Stimulated activated CD8-positive, alpha-beta memory T cell treated with anti-CD3 and anti-CD28 coated beads, Interleukin-7, amount 100 ng/mL, for 48 hours (primary cell): ENCODE data around the gene GRIN1.

Experiments
- DNase-seq, 2 donors: peaks; one replicate each; pipeline ENCODE4 v3.0.0-alpha.2; 2020; ENCODE audit warnings: low read depth in 1 of 2; ENCODE audit errors: extremely low read depth in 1 of 2

GRIN1 gene

DNA sequence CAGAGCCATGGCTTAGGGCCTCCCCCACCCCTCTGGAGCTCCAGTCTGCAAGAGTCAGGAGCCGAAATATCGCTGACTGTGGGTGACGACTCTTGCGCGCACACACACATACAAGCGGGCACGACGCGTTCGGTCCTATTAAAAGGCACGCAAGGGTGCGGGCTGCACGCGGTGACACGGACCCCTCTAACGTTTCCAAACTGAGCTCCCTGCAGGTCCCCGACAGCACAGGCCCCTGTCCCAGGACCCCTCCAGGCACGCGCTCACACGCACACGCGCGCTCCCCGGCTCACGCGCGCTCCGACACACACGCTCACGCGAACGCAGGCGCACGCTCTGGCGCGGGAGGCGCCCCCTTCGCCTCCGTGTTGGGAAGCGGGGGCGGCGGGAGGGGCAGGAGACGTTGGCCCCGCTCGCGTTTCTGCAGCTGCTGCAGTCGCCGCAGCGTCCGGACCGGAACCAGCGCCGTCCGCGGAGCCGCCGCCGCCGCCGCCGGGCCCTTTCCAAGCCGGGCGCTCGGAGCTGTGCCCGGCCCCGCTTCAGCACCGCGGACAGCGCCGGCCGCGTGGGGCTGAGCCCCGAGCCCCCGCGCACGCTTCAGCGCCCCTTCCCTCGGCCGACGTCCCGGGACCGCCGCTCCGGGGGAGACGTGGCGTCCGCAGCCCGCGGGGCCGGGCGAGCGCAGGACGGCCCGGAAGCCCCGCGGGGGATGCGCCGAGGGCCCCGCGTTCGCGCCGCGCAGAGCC, at the start of gene GRIN1:
GRIN1 (plus strand) TSS at position 433 of the 746 bp plus-strand sequence. CDS start 333 bp downstream, outside the sequence.
- no peak for DNase-seq

DNA sequence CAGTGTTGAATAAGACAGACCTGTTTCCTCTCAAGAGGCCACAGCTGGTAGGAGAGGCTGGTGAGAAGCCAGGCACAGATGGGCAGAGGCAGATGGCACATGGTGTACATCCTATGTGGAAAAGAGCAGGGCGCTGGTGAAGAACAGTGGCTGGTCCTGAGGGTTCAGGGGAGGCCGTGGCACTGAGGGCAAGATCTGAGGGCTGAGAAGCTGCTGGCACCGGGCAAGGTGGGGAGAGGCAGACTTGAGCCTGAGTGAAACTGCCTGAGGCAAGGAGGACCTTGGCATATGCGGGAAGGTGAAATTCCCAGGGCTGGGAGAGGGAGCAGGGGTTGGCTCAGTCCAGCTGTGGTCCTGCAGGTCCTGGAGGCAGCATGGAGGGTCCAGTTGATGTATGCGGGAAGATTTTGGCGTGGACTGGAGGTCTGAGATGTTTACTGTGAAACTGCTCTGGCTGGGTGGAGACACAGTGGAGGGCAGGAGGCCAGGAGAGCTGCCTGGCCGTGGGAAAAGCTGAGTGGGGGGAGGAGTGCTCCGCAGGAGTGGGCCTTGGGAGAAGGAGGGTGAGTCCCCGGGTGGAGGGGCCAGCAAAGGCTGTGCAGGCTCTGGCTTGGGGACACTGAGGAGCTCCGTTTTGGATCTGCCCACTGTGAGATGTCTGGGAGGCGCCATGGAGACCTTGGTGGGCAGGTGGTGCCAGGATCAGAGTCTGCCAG, 49.6 kb upstream of the GRIN1 start:
- no peak for DNase-seq

DNA sequence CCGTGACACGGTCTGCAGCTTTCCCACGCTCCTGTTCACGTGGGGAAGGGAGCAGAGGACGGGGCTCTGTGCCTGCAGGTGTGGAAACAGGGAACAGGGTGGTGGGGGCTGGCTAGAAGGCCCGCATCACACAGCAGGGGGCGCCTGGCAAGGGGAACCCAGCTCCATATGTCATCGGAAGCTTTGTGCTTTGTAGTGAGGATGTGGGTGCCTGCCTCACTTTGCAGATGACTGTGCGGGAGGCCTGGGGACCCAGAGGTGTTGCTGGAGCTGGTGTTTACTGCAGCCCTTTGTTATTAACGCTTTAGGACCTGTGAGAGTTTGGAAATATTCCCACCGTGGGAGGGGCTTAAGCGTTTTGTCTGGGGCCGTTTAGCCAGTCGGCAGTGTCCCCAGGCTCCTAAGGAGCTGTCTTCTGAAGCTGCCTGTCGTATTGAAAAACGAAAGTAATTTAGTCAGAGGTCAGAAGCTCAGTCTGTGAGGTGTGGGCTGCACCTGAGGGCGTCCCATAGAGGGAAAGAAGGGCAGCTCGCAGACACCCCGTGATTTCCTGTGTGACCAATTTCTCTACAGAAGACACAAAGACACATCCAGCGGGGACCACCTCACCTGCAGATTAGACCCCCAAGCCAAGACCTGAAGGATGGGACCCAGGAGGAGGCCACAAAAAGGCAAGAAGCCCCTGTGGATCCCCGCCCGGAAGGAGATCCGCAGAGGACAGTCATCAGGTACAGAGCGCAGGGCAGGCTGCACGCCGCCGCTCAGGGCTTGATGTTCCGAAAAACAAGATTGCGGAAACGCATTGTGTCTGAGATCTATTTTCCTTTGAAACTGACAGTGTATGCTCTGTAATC, 43.1 kb upstream of the GRIN1 start:
- DNase-seq, result peak; percentile 65 to 78

DNA sequence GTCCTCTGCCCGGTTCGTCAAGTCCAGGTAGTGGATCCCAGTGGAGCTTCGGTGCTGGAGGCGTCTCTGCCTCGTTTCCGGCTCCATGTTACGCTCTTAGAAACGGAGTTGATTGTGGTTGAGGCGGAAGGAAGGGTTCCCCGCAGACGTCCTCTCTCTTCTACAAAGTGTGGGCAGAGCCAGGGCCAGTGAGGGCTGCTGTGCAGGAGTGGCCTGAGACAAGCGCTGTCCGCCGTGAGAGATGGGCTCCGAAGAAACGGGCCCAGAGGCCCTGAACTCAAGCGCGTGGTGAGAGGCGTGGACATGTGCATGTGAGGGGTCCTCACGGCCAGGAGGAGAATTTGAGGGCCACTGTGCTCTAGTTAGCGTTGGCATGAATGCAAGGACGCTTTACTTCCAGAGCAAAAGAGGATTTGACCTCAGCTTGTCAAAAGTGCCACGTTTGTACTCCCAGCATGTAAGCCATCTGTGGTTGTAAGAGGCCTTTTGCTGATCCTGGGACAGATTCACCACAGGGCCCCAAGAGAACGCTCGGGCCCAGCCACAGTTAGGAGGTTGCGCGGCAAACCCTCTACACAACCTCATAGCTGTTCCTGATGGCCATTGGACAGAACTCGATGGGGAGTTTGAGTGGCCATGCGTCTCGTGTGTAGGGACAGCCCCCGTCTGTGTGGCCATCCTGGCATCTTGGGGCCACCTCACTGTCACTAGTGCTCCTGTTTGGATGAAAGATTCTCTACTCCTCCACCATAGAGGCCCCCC, 42.0 kb upstream of the GRIN1 start:
- no peak for DNase-seq

DNA sequence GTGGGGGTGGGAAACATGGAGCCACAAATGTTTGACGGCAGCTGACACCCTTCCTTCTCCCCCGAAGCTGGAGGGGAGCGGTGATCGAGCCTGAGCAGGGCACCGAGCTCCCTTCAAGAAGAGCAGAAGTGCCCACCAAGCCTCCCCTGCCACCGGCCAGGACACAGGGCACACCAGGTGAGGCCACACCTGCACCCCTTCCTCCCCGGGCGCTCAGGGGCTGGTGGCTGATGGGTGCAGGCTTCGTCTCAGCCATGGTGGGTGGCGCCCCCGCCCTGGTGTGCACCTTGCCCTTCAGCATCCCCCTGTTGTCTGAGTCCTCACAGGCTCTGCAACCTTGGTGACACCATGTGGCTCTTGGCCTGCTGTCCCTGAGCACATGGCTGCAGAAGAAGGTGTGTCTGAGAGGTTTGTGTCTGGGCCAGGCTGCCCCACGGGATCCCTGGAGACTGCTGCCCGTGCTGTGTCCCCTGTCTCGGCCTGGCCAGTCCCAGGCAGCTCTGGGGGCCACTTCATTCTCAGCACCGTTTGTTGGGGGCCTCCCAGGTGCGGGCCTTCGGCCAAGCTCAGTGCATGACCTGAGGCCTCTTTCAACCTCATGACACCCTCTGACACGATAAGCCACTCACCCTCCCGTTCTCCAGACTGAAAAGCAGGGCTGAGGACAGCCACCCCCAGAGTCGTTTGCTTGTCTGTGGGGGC, 41.0 kb upstream of the GRIN1 start:
- DNase-seq, result no peak

DNA sequence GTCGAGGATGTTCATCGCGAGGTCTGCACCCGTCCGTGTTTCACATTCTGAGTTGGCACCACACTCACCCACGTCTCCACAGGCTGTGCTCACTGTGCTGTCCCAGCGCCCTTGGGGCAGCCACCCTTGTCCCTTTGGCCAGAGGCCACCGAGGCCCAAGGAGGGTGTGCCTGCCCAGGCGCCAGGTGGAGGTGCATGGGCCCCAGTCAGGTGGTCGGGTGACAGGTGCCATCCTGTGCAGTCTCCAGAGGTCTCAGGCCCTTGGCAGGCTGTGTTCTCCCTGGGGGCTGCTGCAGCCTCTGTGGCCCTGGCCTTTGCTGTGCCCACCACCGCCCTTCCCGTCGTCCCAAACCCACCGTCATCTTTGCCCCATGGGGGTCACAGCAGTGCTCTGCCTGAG, 39.7 kb upstream of the GRIN1 start:
- DNase-seq, result no peak

DNA sequence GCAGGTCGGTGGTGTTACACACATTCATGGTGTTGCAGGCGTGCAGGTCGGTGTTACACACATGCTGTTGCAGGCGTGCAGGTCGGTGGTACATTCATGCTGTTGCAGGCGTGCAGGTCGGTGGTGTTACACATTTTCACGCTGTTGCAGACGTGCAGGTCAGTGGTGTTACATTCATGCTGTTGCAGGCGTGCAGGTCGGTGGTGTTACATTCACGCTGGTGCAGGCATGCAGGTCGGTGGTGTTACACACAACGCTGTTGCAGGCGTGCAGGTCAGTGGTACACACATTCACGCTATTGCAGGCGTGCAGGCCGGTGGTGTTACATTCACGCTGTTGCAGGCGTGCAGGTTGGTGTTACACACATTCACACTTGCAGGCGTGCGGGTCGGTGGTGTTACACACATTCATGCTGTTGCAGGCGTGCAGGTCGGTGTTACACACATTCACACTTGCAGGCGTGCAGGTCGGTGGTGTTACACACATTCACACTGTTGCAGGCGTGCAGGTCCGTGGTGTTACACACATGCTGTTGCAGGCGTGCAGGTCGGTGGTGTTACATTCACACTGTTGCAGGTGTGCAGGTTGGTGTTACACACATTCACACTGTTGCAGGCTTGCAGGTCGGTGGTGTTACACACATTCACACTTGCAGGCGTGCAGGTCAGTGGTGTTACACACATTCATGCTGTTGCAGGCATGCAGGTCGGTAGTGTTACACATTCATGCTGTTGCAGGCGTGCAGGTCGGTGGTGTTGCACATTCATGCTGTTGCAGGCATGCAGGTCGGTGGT, 35.6 kb upstream of the GRIN1 start:
- DNase-seq, result no peak

DNA sequence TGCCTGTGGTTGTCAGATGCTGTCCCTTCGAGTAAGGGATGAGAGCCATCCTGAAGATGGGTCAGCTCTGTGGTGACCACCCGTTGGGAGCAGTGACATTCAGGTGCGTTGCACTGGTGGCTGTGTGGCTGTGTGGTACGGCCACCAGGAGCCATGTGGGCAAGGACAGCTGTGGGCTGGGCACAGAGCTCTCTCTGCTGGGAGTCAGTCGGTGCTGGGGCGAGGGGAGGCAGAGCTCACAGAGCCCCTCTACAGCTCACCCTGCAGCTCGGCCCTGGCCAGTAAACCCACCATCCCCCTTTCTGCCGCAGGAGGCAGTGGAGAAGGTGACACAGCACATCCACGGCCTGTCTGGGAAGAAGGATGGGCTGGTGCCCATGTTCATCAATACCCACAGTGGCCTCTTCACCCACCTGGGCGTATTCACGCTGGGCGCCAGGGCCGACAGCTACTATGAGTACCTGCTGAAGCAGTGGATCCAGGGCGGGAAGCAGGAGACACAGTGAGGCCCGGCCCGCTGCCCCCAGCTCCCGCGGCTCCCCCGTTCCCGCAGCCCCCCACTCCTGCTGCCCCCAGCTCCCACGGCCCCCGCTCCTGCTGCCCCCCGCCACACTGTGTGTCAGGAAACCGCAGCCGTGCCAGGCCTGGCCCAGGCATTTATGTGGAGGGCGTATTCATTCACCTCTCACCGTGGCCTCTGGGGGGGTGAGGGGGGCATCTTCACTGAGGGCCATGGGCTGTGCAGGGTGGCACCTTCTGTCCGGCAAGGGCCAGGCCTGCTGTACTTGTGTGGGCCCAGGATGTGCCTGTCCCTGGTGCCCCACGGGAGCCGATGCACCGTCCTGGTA, 32.9 kb upstream of the GRIN1 start:
- no peak for DNase-seq

DNA sequence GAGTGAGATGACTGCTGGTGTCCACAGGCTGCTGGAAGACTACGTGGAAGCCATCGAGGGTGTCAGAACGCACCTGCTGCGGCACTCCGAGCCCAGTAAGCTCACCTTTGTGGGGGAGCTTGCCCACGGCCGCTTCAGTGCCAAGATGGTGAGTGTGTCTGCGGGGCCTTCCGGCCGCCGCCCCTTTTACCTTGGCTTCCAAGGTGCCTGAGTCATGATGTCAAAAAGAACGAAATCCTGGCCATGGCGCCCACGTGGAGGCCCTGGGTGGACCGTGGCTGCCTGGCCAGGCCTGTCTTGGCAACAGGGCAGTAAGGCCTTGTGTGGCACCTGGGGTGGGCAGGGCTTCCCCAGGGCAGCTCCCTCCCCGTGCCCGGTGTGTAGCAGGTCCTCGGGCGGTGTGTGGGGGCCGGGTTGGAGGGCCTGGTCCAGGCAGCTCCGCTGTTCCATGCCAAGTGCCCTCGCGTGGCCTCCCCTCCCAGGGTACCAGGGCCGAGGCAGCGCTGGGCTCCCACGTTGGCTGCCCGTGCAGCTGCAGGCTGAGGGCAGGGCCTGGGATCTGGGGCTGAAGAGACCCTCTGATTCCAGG, 32.2 kb upstream of the GRIN1 start:
- no peak for DNase-seq

DNA sequence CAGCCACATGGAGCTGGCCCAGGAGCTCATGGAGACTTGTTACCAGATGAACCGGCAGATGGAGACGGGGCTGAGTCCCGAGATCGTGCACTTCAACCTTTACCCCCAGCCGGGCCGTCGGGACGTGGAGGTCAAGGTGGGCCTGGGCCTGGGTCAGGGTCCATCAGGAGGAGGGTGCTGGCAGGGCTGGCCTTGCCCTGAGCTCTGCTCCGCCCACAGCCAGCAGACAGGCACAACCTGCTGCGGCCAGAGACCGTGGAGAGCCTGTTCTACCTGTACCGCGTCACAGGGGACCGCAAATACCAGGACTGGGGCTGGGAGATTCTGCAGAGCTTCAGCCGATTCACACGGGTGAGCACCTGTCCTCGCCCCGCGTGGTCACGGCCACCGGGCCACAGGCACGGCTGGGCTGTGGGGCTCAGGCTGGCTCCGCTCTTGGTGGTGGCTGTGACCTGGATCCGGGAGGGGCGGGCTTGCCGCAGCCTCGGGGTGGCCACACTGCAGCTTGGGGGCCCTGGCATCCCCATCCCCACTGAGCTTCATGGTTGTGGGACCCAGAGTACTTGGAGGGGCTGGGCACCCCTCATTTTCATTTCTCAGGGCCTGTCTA, 31.5 kb upstream of the GRIN1 start:
- no peak for DNase-seq

DNA sequence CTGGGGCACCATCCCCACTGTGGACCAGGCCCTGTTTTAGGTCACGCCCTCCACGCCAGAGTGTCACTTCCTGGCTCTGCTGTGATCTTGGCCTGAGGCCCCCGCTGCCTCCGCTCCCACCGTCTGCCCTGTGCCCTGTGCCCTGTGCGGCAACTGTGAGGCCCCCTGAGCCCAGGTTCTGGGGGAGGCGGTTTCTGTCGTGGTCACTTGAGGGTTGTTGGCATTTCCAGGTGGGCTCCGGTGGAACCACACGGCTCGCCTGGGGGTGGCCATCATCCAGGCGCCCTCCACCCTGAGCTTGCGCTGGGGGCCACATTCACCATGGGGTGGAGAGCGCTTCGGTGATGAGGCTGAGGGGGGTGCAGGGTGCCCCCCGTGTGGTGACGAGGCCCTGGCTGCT, 31.0 kb upstream of the GRIN1 start:
- DNase-seq, result no peak

DNA sequence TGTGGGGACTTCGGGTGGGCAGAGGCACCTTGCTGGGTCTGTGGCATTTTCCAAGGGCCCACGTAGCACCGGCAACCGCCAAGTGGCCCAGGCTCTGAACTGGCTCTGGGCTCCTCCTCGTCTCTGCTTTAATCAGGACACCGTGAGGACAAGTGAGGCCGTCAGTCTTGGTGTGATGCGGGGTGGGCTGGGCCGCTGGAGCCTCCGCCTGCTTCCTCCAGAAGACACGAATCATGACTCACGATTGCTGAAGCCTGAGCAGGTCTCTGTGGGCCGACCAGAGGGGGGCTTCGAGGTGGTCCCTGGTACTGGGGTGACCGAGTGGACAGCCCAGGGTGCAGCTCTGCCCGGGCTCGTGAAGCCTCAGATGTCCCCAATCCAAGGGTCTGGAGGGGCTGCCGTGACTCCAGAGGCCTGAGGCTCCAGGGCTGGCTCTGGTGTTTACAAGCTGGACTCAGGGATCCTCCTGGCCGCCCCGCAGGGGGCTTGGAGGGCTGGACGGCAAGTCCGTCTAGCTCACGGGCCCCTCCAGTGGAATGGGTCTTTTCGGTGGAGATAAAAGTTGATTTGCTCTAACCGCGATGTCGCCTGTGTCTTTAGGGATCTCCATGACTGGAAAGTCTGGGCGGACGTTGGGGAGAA, 30.2 kb upstream of the GRIN1 start:
- DNase-seq, result no peak

DNA sequence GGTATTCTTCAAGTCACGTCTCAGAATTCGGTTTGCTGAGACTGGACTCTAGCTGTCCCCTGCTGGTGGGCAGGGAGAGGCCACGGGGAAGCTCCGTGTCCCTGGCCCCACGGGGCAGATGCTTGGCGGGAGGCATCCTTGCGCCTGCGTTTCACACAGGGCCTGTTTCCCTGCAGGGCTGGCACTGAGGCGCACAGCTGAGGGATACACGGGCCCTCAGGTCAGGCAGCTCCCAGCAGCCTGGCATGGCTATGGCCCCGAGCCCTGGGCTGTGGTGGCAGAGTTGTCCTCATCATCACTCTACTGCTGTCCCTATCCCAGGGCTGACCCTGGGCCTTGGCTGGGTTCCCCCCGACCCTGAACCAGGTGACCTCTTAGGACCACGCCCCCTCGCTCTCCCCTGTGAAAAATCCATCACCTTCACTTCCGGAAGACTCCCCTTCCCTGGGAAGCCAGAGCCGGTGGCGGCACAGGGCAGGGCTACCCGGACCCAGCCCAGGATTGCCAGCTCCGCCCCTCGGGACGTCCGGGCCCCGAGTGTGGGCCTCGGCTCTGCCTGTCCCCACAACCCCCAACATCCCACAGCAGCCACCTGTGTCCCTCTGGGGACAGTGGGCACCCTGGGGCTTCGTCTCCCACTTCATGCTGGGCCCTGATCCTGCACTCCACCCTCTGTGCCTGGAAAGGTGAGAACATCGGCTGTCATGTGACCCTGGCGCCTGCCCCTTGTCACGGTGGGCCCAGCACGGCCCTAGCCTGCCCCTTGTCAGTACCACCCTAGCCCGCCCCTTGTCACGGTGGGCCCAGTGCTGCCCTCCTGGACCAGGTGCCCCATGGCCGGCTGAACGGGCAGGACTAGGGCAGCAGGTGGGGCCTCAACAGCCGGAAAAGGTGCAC, 29.5 kb upstream of the GRIN1 start:
- DNase-seq, result no peak

DNA sequence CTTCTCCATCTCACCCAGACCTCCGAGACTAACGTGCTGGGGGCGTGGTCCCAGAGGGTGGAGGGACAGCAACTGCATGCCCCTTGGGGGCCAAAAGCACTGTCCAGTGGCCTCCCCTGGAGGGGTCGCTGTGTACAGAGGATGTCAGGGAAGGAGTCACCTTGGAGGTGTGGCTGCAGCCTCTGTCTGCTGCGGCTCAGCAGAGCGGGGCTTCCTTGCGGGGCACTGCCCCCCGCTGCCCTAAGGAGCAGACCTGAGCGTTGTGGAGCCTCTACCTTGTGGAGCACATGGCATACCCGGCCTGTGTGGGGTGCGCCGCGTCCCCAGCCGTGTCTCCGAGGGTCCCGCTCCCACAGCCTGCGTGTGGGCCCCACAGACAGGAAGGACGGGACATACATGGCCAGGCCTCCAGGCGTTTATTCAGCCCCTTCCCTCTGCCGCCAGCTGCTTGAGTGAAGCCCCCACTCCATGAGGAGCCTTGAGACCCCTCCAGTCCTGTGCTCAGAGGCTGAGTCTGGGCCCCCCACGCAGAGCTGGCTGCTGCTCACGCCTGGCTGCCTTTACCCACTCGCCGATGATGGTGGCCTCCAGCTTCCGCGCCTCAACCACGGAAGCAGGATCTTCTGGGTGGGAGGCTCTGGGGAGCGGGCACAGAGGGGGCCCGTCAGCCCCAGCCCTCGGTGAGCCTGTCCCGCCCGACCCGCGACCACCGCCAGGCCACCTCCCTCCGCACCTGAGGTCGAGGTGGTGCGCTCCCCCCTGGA, 28.6 kb upstream of the GRIN1 start:
- DNase-seq, result no peak
